Coronary artery (tissue), 2 donors: ENCODE data around the gene DDX6.
"Not testable (repeated sequence)": the region's sequence is repeated elsewhere in the genome, so short reads cannot be mapped to it uniquely, and the experiment has no call there.

Experiments used
- DNase-seq: peaks from one replicate; pipeline ENCODE4 v3.0.0-alpha.2; 2017; ENCODE audit warnings: low spot score
- H3K27ac ChIP-seq, 2 donors: fragments of 200-600 bp; sonication (generic); one replicate each; pipeline ENCODE4 v1.5.1; 2016 to 2019
- H3K4me3 ChIP-seq: fragments of 200-600 bp; sonication (generic); 2 replicates; pipeline ENCODE4 v1.5.1; 2016; ENCODE audit warnings: mild to moderate bottlenecking, moderate library complexity
- TF ChIP-seq, protein P1 (sequence below): fragments of 200-600 bp; sonication (generic); IDR thresholded peaks from one replicate; pipeline ENCODE4 v1.5.1; 2019; ENCODE audit warnings: antibody characterized with exemption

Gene DDX6

DNA sequence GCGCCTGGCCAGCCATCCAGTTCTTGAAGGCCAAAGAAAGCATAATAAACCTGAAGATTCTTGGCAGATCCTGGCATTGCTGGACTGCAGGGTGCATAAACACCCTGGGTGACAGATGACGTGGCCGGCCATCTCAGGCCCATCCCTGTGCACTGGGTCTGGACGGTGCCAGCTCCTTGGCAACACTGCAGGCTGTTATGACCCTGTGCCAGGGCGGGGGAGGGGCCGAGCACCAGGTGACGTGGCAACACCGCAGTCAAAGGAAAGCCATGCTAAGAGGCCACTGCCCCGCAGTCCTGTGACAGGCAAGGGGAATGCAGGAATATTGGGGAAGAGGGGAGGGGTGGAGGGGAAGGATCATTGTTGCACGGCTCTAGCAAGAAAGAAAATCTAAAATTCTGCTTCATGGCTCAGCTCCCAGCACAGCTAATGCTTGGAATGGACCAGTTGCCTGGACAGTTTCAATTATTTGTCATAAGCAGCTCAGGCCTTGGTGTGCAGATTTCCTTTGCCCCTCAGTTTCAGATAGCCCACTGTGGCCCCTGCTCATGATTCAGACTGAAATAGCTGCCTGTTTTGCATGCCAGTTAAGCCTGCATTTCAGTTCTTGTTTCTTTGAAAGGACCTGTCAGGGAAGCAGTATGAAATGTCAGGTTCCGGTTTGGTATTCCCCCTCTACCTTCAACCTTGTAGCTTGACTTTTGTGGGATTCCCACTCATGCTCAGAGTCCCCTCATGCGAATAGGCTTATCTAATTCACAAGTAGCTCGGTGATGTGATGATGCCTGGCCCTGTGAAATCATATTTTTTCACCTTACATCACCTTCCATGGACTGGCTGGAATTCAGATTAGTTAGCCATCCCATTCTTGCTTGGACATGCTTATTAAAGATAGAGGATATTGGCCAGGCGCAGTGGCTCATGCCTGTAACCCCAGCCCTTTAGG is 29.7 kb upstream of the DDX6 start:
- DNase-seq: peak; percentile 92
- H3K4me3 ChIP-seq: no peak overlapping the region
- H3K27ac ChIP-seq: peak overlapping the region; percentile 45 to 81
- TF ChIP-seq, protein P1, sequence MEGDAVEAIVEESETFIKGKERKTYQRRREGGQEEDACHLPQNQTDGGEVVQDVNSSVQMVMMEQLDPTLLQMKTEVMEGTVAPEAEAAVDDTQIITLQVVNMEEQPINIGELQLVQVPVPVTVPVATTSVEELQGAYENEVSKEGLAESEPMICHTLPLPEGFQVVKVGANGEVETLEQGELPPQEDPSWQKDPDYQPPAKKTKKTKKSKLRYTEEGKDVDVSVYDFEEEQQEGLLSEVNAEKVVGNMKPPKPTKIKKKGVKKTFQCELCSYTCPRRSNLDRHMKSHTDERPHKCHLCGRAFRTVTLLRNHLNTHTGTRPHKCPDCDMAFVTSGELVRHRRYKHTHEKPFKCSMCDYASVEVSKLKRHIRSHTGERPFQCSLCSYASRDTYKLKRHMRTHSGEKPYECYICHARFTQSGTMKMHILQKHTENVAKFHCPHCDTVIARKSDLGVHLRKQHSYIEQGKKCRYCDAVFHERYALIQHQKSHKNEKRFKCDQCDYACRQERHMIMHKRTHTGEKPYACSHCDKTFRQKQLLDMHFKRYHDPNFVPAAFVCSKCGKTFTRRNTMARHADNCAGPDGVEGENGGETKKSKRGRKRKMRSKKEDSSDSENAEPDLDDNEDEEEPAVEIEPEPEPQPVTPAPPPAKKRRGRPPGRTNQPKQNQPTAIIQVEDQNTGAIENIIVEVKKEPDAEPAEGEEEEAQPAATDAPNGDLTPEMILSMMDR: no peak

DNA sequence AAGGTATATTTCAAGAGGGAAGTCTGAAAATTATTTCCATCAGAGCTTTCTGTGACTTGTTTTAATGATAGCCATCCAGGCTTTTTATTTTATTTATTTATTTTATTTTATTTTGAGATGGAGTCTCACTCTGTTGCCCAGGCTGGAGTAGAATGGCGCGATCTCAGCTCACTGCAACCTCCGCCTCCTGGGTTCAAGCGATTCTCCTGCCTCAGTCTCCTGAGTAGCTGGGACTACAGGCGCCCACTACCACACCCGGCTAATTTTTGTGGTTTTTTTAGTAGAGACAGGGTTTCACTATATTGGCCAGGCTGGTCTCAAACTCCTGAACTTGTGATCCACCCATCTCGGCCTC is 29.0 kb upstream of the DDX6 start:
- H3K27ac ChIP-seq: peak overlapping the region; percentile 45 to 81
- H3K4me3 ChIP-seq: not testable (repeated sequence)

DNA sequence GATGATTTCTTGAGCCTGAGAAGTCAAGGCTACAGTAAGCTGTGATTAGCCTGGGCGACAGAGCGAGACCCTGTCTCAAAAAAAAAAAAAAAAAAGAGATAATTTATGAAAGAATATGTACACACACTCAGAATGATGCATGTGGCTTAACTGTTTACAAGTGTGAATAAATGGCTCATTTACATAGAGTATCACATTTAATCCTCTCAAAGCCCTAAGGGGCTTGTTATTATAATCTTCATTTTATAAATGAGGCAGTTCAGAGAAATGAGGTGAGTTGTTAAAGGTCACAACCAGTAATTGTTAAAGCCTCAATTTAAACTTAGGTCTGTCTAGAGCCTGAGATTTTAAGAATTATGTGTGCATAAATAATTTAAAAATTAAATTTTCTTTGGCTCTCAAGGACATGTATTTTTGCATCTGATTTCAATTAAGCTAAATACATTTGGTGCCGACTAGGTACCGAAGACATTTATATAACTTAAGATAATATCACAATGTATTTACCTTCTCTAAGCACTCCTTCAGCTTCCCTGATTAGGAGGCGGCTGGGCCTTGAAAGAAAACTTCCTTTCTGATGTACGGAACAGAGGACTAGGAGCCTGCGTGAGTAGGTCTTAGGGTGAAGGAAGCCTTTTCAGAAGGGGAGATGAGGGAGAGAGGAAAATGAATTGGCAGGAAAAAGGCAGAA is 28.5 kb upstream of the DDX6 start:
- no peak overlapping the region for H3K4me3 ChIP-seq
- DNase-seq: no peak
- peak overlapping the region in 1 of 2 donors; percentile 45 for H3K27ac ChIP-seq
- TF ChIP-seq, protein P1: no peak

More for the DNA sequence above, 29.0 kb upstream of the DDX6 start:
- not testable (repeated sequence) for DNase-seq

DNA sequence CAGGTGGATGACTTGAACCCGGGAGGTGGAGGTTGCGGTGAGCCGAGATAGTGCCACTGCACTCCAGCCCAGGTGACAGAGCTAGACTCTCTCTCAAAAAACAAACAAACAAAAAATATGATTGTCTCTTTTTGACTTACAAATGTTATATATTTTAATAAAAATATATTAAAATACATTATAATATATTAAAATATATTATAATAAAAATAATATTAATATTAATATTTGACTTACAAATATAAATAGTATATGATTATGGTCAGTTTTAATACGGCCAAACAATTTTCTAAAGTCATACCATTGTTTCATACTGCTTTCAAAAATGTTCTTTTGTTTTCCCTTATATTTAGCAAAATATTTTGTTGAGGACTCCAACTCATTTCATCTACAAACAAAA is 27.2 kb upstream of the DDX6 start:
- TF ChIP-seq, protein P1: no peak
- Histone ChIP-seq H3K4me3 (no peak overlapping the region), H3K27ac (no peak overlapping the region)
- no peak for DNase-seq

DNA sequence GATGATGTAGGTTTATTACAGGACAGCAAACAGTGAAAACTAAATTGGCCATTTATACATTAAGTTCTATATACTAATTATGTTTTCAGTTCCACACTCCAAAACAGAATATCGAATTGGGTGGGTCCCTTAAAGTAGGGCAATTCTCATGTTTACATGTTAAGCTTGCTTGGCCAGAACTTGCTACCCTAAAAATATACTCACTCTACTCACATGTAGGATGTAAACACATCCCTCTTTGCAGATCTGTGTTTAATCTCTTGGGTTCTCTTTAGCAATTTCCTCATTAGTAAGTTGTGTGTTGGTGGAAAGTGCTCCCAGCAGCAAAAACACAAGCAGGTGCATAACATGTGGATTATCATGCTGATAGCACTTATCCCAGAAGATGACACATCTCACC is 22.6 kb upstream of the DDX6 start:
- H3K27ac ChIP-seq: no peak overlapping the region
- no peak for DNase-seq
- no peak overlapping the region for H3K4me3 ChIP-seq
- TF ChIP-seq, protein P1: no peak

DNA sequence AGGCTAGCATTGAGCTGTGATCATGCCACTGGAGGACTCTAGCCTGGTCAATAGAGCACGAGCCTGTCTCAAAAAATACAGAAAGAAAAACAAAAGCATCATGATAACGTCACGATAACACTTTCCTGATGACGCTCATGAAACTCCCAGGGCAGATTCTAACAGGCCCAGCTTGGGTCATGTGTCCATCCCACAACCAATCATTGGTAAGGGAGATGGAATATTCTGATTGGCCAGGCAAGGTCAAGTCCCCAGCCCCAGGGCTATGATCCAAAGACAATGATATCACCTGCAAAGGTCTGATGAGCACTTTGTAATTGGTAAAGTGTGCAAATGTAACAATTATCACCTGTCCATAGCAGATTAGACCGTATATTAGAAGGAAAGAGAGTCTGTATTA is 21.5 kb upstream of the DDX6 start:
- H3K27ac ChIP-seq: no peak overlapping the region
- TF ChIP-seq, protein P1: no peak
- H3K4me3 ChIP-seq: no peak overlapping the region
- no peak for DNase-seq

DNA sequence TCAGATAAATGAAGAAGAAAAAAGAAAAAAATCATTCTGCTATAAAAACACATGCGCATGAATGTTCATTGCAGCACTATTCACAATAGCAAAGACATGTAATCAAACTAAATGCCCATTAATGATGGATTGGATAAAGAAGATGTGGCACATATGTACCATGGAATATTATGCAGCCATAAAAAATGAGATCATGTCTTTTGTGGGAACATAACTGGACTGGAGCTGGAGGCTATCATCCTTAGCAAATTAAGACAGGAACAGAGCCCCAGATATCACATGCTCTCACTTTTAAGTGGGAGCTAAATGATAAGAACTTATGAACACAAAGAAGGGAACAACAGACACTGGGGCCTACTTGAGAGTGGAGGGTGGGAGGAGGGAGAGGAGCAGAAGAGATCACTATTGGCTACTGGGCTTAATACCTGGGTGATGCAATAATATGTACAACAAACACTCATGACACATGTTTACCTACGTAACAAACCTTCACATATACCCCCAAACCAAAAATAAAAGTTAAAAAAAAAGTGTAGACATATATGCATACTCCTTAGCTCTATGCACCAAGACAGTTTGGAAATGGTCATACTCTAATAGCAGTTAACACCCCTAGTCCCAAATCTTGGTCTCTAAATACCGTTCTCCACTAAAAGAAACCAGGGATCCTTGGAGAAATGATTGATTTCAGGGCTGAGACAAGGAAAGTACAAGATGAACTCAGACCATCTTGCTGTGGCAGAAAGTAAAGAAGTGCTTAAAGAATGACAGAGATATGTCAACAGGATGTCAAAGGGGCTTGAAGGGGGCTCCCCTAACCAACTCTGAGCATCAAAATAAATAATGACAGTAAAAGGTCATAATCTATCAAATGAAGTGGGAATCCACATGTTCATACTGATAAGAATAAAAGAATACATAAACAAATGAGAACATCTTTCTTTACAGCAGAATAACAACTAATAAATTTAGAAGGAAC is 17.1 kb upstream of the DDX6 start:
- no peak for DNase-seq
- Histone ChIP-seq H3K4me3 (no peak overlapping the region), H3K27ac (no peak overlapping the region)
- TF ChIP-seq, protein P1: no peak
